ENCODE data around the gene HCN4.

Gene HCN4

GRCh38 chr15:73378089-73378488 is 9.3 kb upstream of the HCN4 start:
- DNase-seq (ENCODE audit: low spot score), result no peak

GRCh38 chr15:73375755-73376305 is 7.1 kb upstream of the HCN4 start:
- no peak for DNase-seq (ENCODE audit: low spot score)

GRCh38 chr15:73375012-73375411 is 6.3 kb upstream of the HCN4 start:
- no peak for DNase-seq (ENCODE audit: low spot score)

GRCh38 chr15:73374604-73375003 is 5.8 kb upstream of the HCN4 start:
- no peak for DNase-seq (ENCODE audit: low spot score)

- no peak for DNase-seq (ENCODE audit: low spot score)
These were observed 4.5 kb upstream of the HCN4 start for GRCh38 chr15:73373221-73373620.

- no peak for DNase-seq (ENCODE audit: low spot score)
These were observed 3.1 kb upstream of the HCN4 start for GRCh38 chr15:73371812-73372211.

- no peak for DNase-seq (ENCODE audit: low spot score)
These were observed 1.4 kb upstream of the HCN4 start for GRCh38 chr15:73370151-73370550.

- DNase-seq (ENCODE audit: low spot score), result no peak
These were observed 466 bp upstream of the HCN4 start for GRCh38 chr15:73369154-73369694.

- no peak for DNase-seq (ENCODE audit: low spot score)
These were observed 996 bp downstream of the HCN4 start for GRCh38 chr15:73367624-73368300.

- DNase-seq (ENCODE audit: low spot score), result no peak
These were observed 1.8 kb downstream of the HCN4 start for GRCh38 chr15:73366766-73367623.

- no peak for DNase-seq (ENCODE audit: low spot score)
These were observed 4.7 kb downstream of the HCN4 start for GRCh38 chr15:73364070-73364469.

GRCh38 chr15:73362900-73363299 is 5.9 kb downstream of the HCN4 start:
- DNase-seq (ENCODE audit: low spot score), result no peak

- DNase-seq (ENCODE audit: low spot score), result no peak
These were observed 7.4 kb downstream of the HCN4 start for GRCh38 chr15:73361337-73361736.

- no peak for DNase-seq (ENCODE audit: low spot score)
These were observed 9.1 kb downstream of the HCN4 start for GRCh38 chr15:73359651-73360050.

GRCh38 chr15:73357999-73358665 is 10.6 kb downstream of the HCN4 start:
- DNase-seq (ENCODE audit: low spot score), result no peak

GRCh38 chr15:73355612-73356265 is 13.0 kb downstream of the HCN4 start:
- DNase-seq (ENCODE audit: low spot score), result no peak

GRCh38 chr15:73354241-73354640 is 14.5 kb downstream of the HCN4 start:
- no peak for DNase-seq (ENCODE audit: low spot score)

- DNase-seq (ENCODE audit: low spot score), result no peak
These were observed 15.0 kb downstream of the HCN4 start for GRCh38 chr15:73353734-73354133.

- DNase-seq (ENCODE audit: low spot score), result no peak
These were observed 16.7 kb downstream of the HCN4 start for GRCh38 chr15:73352082-73352481.

GRCh38 chr15:73349191-73349590 is 19.6 kb downstream of the HCN4 start:
- DNase-seq (ENCODE audit: low spot score), result no peak

- DNase-seq (ENCODE audit: low spot score), result no peak
These were observed 21.9 kb downstream of the HCN4 start for GRCh38 chr15:73346735-73347312.
